Neural progenitor cell (in vitro differentiated cells): ENCODE measurements around the gene MMP1.

Source experiments
- CTCF ChIP-seq: fragments of 200-600 bp; sonication (generic); IDR thresholded peaks from 2 replicates; pipeline ENCODE4 v1.5.1; 2017; ENCODE audit warnings: antibody characterized with exemption, mild to moderate bottlenecking
- EZH2 ChIP-seq: fragments of 200-600 bp; sonication (generic); IDR thresholded peaks from 2 replicates; pipeline ENCODE4 v1.6.1; 2017; ENCODE audit warnings: antibody characterized with exemption, mild to moderate bottlenecking, moderate library complexity

DNA sequence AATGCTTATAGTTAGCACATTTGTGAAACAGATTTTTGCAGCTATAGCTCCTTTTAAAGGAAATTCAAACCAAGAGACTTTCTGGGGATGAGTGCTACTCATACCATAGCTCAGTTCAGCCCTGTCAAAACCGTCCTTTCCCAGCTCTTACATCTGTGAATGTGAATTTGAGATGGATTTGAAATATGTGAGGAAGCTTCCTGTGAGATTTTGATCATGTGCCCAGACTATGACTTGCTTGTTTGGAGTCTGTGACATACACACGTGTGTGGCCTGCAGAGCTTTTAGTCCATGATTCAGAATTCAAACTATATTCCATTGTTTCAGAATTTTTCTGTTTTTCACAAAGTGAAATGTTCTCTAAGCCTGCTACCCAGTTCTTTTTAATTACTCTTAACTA lies 4.4 kb upstream of the MMP1 start:
- TF ChIP-seq CTCF (no peak), EZH2 (no peak)
